ENCODE data around the gene ZNF385B. TPM values are rescaled to one million over a fixed set of nuclear protein-coding genes. Genes with fewer than 3 reads are reported as not detected.

ZNF385B gene
- total RNA-seq, 1 experiment from 2014 or later = 0.28 TPM

DNA sequence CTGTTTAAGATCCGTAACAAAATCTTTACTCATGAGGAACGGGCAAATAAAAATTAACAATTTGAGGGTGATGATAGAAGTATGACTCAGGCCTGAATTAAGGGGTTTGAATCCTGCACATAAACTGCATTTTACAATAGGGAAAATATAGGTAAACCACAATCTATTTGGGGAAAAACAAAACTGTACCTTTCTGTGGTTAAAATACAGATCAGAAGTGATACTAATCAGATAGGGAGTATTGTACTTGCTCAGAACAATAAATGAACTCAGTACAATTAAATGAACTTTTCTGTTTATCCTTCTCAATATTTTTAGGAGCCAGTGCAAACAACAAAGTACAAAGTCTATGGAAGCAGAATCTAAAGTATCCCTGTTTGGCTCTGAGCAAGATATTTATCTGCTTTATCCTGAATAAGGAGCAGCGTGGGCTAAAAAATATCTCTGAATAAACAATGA lies 287.3 kb downstream of the ZNF385B start:
- intact Hi-C loops (cut with micrococcal nuclease; ENCODE audit: unreplicated experiment) = no loop called here

DNA sequence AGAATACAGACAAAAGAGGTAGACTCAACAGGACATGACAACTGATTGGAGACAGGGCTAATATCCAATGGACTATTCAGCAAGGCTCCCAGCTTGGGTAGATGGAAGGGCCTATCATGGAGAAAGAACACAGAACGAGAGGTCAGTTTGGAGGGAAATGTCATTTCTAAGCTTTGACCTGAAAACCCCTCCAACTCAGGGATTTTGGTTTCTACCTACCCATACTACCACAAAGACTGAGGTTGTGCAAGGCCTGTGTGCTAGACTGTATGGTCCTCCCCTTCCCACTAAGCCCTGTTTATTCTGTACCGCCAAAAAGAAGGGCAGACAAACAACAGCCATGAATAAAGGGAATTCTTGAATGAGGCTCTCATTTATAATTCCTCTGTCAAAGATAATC lies 288.9 kb downstream of the ZNF385B start:
- in situ Hi-C loops (cut with HindIII; ENCODE audit: low pct_unique_long_range_greater_than_20kb, low sequenced_read_pairs) (no loop called here), intact Hi-C loops (cut with micrococcal nuclease; ENCODE audit: unreplicated experiment) (no loop called here)
- ChIA-PET POLR2A (no interaction called here), CTCF (no interaction called here)
- Histone ChIP-seq H3K36me3 (ENCODE audit: control insufficient read depth, insufficient read depth, low read length) (no peaks in the 10 kb centered on the region), H3K4me1 (ENCODE audit: control insufficient read depth, insufficient read depth, low read length) (no peaks in the 10 kb centered on the region), H3K27ac (ENCODE audit: low read length) (no peak overlapping the region), H3K4me3 (ENCODE audit: low read depth in 2 of 2, low read length in 2 of 2) (no peak overlapping the region), H3K9me3 (ENCODE audit: control insufficient read depth, insufficient read depth, low read depth, low read length) (no peaks in the 10 kb centered on the region), H3K27me3 (ENCODE audit: control insufficient read depth, insufficient read depth, low read length) (no peaks in the 10 kb centered on the region)
- BruUV-seq (replicated peaks) = no TSS peak
- TF ChIP-seq, protein P1, sequence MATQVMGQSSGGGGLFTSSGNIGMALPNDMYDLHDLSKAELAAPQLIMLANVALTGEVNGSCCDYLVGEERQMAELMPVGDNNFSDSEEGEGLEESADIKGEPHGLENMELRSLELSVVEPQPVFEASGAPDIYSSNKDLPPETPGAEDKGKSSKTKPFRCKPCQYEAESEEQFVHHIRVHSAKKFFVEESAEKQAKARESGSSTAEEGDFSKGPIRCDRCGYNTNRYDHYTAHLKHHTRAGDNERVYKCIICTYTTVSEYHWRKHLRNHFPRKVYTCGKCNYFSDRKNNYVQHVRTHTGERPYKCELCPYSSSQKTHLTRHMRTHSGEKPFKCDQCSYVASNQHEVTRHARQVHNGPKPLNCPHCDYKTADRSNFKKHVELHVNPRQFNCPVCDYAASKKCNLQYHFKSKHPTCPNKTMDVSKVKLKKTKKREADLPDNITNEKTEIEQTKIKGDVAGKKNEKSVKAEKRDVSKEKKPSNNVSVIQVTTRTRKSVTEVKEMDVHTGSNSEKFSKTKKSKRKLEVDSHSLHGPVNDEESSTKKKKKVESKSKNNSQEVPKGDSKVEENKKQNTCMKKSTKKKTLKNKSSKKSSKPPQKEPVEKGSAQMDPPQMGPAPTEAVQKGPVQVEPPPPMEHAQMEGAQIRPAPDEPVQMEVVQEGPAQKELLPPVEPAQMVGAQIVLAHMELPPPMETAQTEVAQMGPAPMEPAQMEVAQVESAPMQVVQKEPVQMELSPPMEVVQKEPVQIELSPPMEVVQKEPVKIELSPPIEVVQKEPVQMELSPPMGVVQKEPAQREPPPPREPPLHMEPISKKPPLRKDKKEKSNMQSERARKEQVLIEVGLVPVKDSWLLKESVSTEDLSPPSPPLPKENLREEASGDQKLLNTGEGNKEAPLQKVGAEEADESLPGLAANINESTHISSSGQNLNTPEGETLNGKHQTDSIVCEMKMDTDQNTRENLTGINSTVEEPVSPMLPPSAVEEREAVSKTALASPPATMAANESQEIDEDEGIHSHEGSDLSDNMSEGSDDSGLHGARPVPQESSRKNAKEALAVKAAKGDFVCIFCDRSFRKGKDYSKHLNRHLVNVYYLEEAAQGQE (IDR thresholded peaks at IDR 0.05; ENCODE audit: insufficient read depth in 1 of 2, low read depth in 2 of 2, low read length in 1 of 2) = no peak
- no peak for TF ChIP-seq TCF7L2 (IDR thresholded peaks at IDR 0.05; ENCODE audit: low read depth, low read length)
- TF ChIP-seq, protein P2, sequence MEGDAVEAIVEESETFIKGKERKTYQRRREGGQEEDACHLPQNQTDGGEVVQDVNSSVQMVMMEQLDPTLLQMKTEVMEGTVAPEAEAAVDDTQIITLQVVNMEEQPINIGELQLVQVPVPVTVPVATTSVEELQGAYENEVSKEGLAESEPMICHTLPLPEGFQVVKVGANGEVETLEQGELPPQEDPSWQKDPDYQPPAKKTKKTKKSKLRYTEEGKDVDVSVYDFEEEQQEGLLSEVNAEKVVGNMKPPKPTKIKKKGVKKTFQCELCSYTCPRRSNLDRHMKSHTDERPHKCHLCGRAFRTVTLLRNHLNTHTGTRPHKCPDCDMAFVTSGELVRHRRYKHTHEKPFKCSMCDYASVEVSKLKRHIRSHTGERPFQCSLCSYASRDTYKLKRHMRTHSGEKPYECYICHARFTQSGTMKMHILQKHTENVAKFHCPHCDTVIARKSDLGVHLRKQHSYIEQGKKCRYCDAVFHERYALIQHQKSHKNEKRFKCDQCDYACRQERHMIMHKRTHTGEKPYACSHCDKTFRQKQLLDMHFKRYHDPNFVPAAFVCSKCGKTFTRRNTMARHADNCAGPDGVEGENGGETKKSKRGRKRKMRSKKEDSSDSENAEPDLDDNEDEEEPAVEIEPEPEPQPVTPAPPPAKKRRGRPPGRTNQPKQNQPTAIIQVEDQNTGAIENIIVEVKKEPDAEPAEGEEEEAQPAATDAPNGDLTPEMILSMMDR (IDR thresholded peaks at IDR 0.05) = no peak
- TF ChIP-seq SIN3A (IDR thresholded peaks at IDR 0.05; ENCODE audit: borderline replicate concordance, insufficient read depth, low read depth, low read length) = no peak
- TF ChIP-seq POLR2AphosphoS5 (IDR thresholded peaks at IDR 0.05; ENCODE audit: low read depth, low read length) = no peak
- DNase-seq (ENCODE audit: low read depth, low spot score) = no peak
- ATAC-seq = no peak

More for the DNA sequence above, 287.3 kb downstream of the ZNF385B start:
- CTCF ChIA-PET = no interaction called here
- H3K36me3 ChIP-seq (ENCODE audit: control insufficient read depth, insufficient read depth, low read length) = no peaks in the 10 kb centered on the region
- no peaks in the 10 kb centered on the region for H3K9me3 ChIP-seq (ENCODE audit: control insufficient read depth, insufficient read depth, low read depth, low read length)
- in situ Hi-C loops (cut with HindIII; ENCODE audit: low pct_unique_long_range_greater_than_20kb, low sequenced_read_pairs) = no loop called here
- no TSS peak for BruUV-seq (replicated peaks)
- ATAC-seq = no peak
- no peaks in the 10 kb centered on the region for H3K27me3 ChIP-seq (ENCODE audit: control insufficient read depth, insufficient read depth, low read length)
- POLR2A ChIA-PET = no interaction called here
- no peak overlapping the region for H3K4me3 ChIP-seq (ENCODE audit: low read depth in 2 of 2, low read length in 2 of 2)
- DNase-seq (ENCODE audit: low read depth, low spot score) = no peak
- TF ChIP-seq TCF7L2 (IDR thresholded peaks at IDR 0.05; ENCODE audit: low read depth, low read length) (0 out of 2 replicates have a peak, but pooled peaks have one; percentile 26), SIN3A (IDR thresholded peaks at IDR 0.05; ENCODE audit: borderline replicate concordance, insufficient read depth, low read depth, low read length) (no peak)
- H3K27ac ChIP-seq (ENCODE audit: low read length) = no peak overlapping the region
- H3K4me1 ChIP-seq (ENCODE audit: control insufficient read depth, insufficient read depth, low read length) = no peaks in the 10 kb centered on the region

DNA sequence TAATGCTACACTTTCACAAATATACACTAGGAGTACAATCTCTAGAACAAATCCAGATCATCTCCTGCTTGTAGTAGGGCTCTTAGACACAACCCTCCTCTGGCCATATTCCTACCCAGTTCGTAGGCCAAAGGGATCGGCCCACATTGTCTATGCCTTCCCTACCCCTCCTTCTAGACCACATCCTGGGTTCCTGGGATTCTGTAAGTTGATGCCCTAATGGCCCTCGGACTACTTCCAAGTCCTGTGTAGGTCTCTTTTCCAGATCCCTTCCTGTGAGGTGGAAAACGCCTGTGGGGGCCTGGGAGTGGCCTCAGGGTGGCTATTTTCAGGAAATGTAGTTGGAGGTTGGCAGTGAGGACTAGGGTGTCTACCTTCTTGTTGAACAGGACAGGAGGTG lies 289.7 kb downstream of the ZNF385B start:
- intact Hi-C loops (cut with micrococcal nuclease; ENCODE audit: unreplicated experiment) = no loop called here
- no peak for ATAC-seq
- Histone ChIP-seq H3K4me1 (ENCODE audit: control insufficient read depth, insufficient read depth, low read length) (no peaks in the 10 kb centered on the region), H3K27ac (ENCODE audit: low read length) (no peak overlapping the region), H3K9me3 (ENCODE audit: control insufficient read depth, insufficient read depth, low read depth, low read length) (no peaks in the 10 kb centered on the region), H3K27me3 (ENCODE audit: control insufficient read depth, insufficient read depth, low read length) (no peaks in the 10 kb centered on the region), H3K4me3 (ENCODE audit: low read depth in 2 of 2, low read length in 2 of 2) (no peak overlapping the region), H3K36me3 (ENCODE audit: control insufficient read depth, insufficient read depth, low read length) (no peaks in the 10 kb centered on the region)
- ChIA-PET POLR2A (no interaction called here), CTCF (no interaction called here)
- no TSS peak for BruUV-seq (replicated peaks)
- DNase-seq (ENCODE audit: low read depth, low spot score) = no peak
- TF ChIP-seq TCF7L2 (IDR thresholded peaks at IDR 0.05; ENCODE audit: low read depth, low read length) (no peak), SIN3A (IDR thresholded peaks at IDR 0.05; ENCODE audit: borderline replicate concordance, insufficient read depth, low read depth, low read length) (no peak), POLR2AphosphoS5 (IDR thresholded peaks at IDR 0.05; ENCODE audit: low read depth, low read length) (no peak)
- TF ChIP-seq, protein P1 (IDR thresholded peaks at IDR 0.05; ENCODE audit: insufficient read depth in 1 of 2, low read depth in 2 of 2, low read length in 1 of 2) = no peak
- TF ChIP-seq, protein P2 (IDR thresholded peaks at IDR 0.05) = no peak
- in situ Hi-C loops (cut with HindIII; ENCODE audit: low pct_unique_long_range_greater_than_20kb, low sequenced_read_pairs) = no loop called here

Data from Panc1 (cell line).